GM13977 (cell line): ENCODE results near the gene NHLRC4.
"Not testable (repeated sequence)": the region's sequence is repeated elsewhere in the genome, so short reads cannot be mapped to it uniquely, and the experiment has no call there.

Experiments used
- DNase-seq: peaks from one replicate; pipeline ENCODE4 v3.0.0; 2012; ENCODE audit warnings: low spot score
- CTCF ChIP-seq: IDR thresholded peaks from 2 replicates; pipeline ENCODE4 v1.5.1; 2012; ENCODE audit warnings: mild to moderate bottlenecking, control low read depth; ENCODE audit not compliant: insufficient read depth; ENCODE audit errors: extremely low read depth, missing control alignments
- in situ Hi-C: fragments of 300-500 bp; cut with MboI; formaldehyde crosslinking; loops from one replicate; pipeline ENCODE4 v1.12.0; 2022; ENCODE audit warnings: low sequenced_read_pairs, low pct_unique_long_range_greater_than_20kb, mixed read lengths, inconsistent platforms; ENCODE audit not compliant: unreplicated experiment

NHLRC4 gene

GRCh38 chr16:595094-595528 lies 28.3 kb downstream of the NHLRC4 start:
- no peak for TF ChIP-seq CTCF
- no peak for DNase-seq
- in situ Hi-C loops: no loop called here

DNA sequence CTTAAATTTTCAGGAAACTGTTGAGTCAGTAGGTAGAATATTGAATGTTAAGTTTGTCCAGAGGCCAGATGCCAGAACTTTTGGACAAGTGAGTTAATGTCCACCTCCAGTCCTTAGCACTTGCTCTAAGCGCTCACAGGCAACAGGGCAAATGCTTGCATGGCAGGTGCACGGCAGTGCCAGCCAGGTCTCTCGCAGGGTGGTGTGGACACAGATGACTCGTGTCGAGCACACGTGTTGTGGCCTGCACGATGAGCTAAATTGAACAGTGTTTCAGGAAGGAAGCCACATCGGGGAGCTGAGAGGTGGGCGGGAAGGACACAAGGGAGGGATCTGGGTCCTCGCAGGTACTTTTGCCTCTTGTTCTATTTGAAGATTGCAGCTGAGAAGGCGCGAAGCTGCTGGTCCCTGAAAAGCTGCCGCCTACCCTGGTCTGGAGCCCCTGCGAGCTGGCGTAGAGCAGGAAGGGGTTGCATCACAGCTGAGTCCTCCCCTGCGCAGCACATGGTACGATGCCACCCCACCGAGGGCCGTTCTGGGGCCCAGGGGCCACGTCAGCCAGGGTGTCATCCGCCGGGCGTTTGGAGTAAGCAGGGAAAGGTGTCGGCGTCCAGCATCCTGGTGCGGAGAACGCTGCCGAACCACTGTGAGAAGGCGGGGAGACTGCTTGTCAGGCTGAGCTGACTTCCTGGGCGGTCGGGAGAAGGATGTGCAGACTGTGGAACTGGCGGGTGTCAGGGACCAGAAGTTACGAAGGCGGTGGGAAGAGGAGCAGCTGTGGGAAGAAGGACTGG lies 29.3 kb downstream of the NHLRC4 start:
- TF ChIP-seq CTCF: no peak
- DNase-seq: no peak
- in situ Hi-C loops: no loop called here

GRCh38 chr16:596736-597060 lies 29.9 kb downstream of the NHLRC4 start:
- in situ Hi-C loops: no loop called here
- no peak for TF ChIP-seq CTCF
- DNase-seq: no peak

DNA sequence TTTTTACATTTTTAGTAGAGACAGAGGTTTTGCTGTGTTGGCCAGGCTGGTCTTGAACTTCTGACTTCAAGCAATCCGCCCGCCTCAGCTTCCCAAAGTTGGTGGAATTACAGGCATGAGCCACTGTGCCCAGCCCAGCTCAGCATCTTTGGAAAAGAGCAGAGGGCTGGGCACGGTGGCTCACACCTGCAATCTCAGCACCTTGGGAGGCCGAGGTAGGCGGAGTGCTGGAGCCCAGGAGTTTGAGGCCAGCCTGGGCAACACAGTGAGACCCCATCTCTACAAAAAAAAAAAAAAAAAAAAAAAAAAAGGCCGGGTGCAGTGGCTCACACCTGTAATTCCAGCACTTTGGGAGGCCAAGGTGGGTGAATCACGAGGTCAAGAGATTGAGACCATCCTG lies 30.9 kb downstream of the NHLRC4 start:
- in situ Hi-C loops, DNase-seq: not testable (repeated sequence)

GRCh38 chr16:598823-599739 lies 32.3 kb downstream of the NHLRC4 start:
- no peak for TF ChIP-seq CTCF
- DNase-seq: no peak
- in situ Hi-C loops: no loop called here

- DNase-seq: no peak
- peak; percentile 29 for TF ChIP-seq CTCF
- in situ Hi-C loops: no loop called here
These were observed 34.0 kb downstream of the NHLRC4 start for GRCh38 chr16:600781-601180.

DNA sequence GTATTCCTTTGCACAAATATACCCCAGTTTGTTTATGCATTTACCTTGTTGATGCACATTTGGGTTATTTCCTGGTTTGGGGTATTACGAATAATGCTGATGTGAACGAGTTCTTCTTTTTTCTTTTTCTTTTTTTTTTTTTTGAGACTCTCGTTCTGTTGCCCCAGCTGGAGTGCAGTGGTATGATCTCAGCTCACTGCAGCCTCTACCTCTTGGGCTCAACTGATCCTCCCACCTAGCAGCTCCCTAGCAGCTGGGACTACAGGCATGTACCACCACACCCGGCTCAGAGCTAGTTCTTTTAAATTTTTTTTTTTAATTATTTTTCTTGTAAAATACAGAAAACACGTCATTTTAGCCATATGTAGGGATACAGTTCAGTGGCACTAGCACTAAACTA lies 37.1 kb downstream of the NHLRC4 start:
- DNase-seq: no peak
- no peak for TF ChIP-seq CTCF
- in situ Hi-C loops: no loop called here
